22Rv1 (cell line): ENCODE measurements around the gene ADAMTS16.

Experiments used
- H3K27ac ChIP-seq: fragments of 450-650 bp; 2 replicates; pipeline ENCODE4 v1.5.1; 2017
- CTCF ChIP-seq: fragments of 450-650 bp; IDR thresholded peaks from 2 replicates; pipeline ENCODE4 v1.5.1; 2017; ENCODE audit warnings: mild to moderate bottlenecking
- ZFX ChIP-seq: fragments of 450-650 bp; IDR thresholded peaks from 2 replicates; pipeline ENCODE4 v1.6.1; 2017; ENCODE audit warnings: antibody characterized with exemption, borderline replicate concordance

Gene ADAMTS16

GRCh38 chr5:5296051-5296450, 155.9 kb downstream of the ADAMTS16 start:
- TF ChIP-seq CTCF (no peak), ZFX (no peak)
- no peak overlapping the region for H3K27ac ChIP-seq

- TF ChIP-seq ZFX, result no peak
- no peak for TF ChIP-seq CTCF
- H3K27ac ChIP-seq, result no peak overlapping the region
These were observed 157.4 kb downstream of the ADAMTS16 start for GRCh38 chr5:5297432-5298067.

- H3K27ac ChIP-seq, result no peak overlapping the region
- TF ChIP-seq ZFX (no peak), CTCF (no peak)
These were observed 158.0 kb downstream of the ADAMTS16 start for GRCh38 chr5:5298068-5298633.

- TF ChIP-seq CTCF (no peak), ZFX (no peak)
These were observed 158.9 kb downstream of the ADAMTS16 start for GRCh38 chr5:5298841-5299541.

GRCh38 chr5:5301176-5301575, 161.0 kb downstream of the ADAMTS16 start:
- TF ChIP-seq ZFX, result no peak
- TF ChIP-seq CTCF, result no peak
- no peak overlapping the region for H3K27ac ChIP-seq

More at GRCh38 chr5:5298841-5299541, 158.9 kb downstream of the ADAMTS16 start:
- H3K27ac ChIP-seq, result no peak overlapping the region

- no peak for TF ChIP-seq CTCF
- no peak for TF ChIP-seq ZFX
- no peak overlapping the region for H3K27ac ChIP-seq
These were observed 162.1 kb downstream of the ADAMTS16 start for GRCh38 chr5:5302201-5302600.

GRCh38 chr5:5303242-5303641, 163.1 kb downstream of the ADAMTS16 start:
- no peak for TF ChIP-seq CTCF
- TF ChIP-seq ZFX, result no peak
- H3K27ac ChIP-seq, result no peak overlapping the region
